Upper lobe of left lung (tissue), 4 donors: ENCODE data around the gene TMEM18.

Source experiments
- EP300 ChIP-seq, 4 donors: sonication (generic); formaldehyde crosslinking; IDR thresholded peaks; one replicate each; pipeline ENCODE4 v1.5.1; 2017; ENCODE audit warnings: antibody characterized with exemption in 4 of 4, control low read depth in 2 of 4
- POLR2AphosphoS5 ChIP-seq, 2 donors: sonication (generic); formaldehyde crosslinking; IDR thresholded peaks; one replicate each; pipeline ENCODE4 v1.5.1; 2017; ENCODE audit warnings: antibody characterized with exemption in 2 of 2
- TF ChIP-seq, protein P1 (sequence below), 6 experiments: fragments of 450-650 bp in 4 of 6; fragments of 200-600 bp in 2 of 6; sonication (generic) in 2 of 6; IDR thresholded peaks; one replicate each; pipeline ENCODE4 v1.5.1; 2016 to 2019; ENCODE audit warnings: antibody characterized with exemption in 6 of 6

DNA sequence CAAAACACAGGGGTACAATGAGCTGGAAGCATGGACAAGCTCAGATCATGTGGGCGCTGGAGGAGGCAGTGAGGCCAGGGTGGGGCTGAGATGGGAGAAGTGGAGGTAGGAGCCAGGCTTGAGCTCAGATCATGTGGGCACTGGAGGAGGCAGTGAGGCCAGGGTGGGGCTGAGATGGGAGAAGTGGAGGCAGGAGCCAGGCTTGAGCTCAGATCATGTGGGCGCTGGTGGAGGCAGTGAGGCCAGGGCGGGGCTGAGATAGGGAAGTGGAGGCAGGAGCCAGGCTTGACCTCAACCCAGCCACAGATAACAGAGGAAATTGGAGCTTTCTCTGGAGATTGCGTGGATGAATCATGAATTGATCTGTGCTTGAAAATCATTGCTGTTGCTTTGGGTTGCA lies 48.3 kb upstream of the TMEM18 start:
- TF ChIP-seq, protein P1, sequence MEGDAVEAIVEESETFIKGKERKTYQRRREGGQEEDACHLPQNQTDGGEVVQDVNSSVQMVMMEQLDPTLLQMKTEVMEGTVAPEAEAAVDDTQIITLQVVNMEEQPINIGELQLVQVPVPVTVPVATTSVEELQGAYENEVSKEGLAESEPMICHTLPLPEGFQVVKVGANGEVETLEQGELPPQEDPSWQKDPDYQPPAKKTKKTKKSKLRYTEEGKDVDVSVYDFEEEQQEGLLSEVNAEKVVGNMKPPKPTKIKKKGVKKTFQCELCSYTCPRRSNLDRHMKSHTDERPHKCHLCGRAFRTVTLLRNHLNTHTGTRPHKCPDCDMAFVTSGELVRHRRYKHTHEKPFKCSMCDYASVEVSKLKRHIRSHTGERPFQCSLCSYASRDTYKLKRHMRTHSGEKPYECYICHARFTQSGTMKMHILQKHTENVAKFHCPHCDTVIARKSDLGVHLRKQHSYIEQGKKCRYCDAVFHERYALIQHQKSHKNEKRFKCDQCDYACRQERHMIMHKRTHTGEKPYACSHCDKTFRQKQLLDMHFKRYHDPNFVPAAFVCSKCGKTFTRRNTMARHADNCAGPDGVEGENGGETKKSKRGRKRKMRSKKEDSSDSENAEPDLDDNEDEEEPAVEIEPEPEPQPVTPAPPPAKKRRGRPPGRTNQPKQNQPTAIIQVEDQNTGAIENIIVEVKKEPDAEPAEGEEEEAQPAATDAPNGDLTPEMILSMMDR (IDR thresholded peaks at IDR 0.05) = no peak
- no peak for TF ChIP-seq EP300 (IDR thresholded peaks at IDR 0.05)
- TF ChIP-seq POLR2AphosphoS5 (IDR thresholded peaks at IDR 0.05) = no peak
